ENCODE measurements around the gene GSC2.

The GSC2 gene

GRCh38 chr22:19193879-19194278 lies 43.8 kb upstream of the GSC2 start:
- TF ChIP-seq CTCF (IDR thresholded peaks at IDR 0.05; ENCODE audit: low read depth, low read length) = no peak
- H3K4me3 ChIP-seq (ENCODE audit: low read depth, low read length) = no peak overlapping the region

- H3K4me3 ChIP-seq (ENCODE audit: low read depth, low read length) = no peak overlapping the region
Observed at GRCh38 chr22:19187716-19188563, 37.8 kb upstream of the GSC2 start.

GRCh38 chr22:19184276-19184997 lies 34.3 kb upstream of the GSC2 start:
- TF ChIP-seq CTCF (IDR thresholded peaks at IDR 0.05; ENCODE audit: low read depth, low read length) = no peak
- no peak overlapping the region for H3K4me3 ChIP-seq (ENCODE audit: low read depth, low read length)

More at GRCh38 chr22:19187716-19188563, 37.8 kb upstream of the GSC2 start:
- TF ChIP-seq CTCF (IDR thresholded peaks at IDR 0.05; ENCODE audit: low read depth, low read length) = no peak

DNA sequence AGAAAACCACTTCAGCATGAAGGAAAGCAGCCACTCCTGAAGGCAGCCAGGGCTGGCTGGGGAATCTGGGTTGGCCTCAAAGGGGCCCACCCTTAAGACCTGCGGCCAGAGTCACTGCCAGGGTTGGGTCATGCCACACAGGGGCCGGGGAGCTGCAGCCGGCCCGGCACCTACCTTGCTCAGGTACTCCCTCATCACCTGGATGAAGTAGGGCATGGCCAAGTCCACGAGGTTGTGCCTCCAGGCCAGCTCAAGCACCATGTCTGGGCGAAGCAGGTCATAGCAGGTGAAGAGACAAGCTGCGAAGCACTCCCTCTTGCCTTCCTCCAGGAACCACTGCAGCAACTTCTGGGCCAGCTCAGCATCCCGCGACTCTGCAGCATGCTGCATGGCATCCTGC lies 33.1 kb upstream of the GSC2 start:
- H3K4me3 ChIP-seq (ENCODE audit: low read depth, low read length) = no peak overlapping the region
- TF ChIP-seq CTCF (IDR thresholded peaks at IDR 0.05; ENCODE audit: low read depth, low read length) = no peak

DNA sequence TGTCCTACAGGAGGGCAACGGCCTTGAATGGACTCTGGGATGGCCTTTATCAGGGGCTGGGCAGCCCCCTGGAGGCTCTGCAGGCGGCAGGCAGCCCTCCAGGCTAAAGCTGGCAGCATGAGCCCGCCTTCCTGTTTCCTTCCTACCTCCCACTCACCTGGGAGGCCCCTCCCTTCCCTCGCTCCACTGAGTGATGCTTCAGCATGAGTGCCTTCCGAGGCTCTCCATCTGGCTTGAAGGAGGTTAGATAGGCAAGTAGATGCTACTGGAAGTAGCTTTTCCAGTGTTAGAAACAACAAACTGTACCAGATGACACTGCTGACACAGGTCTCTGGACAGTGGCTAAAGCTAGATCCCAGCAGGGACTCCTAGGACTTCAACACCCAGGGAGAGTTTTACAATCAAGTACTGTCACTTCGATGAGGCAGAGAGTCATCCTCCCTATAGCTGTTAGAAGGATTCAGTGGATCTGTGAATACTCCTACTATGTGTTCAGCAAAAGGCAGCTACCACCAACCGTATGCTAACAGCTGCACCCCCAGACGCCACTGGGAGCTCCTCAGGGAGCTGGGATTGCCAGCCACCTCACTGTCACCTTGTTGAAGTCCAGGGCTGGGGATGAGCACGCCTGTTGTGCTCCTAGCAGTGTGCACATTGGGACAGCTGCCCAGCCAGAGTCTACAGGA lies 32.5 kb upstream of the GSC2 start:
- TF ChIP-seq CTCF (IDR thresholded peaks at IDR 0.05; ENCODE audit: low read depth, low read length) = no peak
- no peak overlapping the region for H3K4me3 ChIP-seq (ENCODE audit: low read depth, low read length)

DNA sequence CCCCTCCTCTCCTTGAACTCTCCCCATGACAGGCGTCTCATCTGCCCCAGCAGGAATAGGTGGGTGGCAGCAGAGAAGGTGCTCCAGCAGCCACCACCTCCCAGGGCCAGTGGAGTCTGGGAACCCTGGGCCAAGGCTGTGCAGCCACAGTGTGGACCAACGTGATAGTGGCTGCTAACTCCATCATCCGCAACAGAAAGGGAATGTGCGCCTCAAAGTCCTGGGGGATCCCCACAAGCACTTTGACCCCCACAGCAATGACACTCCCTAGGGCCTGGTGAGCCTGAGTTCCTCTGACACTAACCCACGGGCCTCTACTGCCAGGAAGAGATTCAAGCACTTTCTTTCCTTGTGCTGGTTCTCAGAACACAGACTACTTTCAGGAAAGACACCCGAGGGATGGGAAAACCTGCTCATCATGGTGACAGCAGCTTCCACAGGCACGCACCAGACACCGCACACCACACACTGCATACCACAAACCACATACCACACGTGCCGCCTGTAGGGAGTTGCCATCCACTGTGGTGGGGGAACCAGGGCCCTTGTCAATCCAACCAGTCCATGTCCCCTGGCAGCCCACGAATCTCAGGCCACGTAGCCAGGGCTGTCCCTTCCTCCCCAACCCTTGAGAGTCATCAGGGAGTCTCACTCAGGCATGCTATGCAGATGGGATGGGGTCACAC lies 31.8 kb upstream of the GSC2 start:
- H3K4me3 ChIP-seq (ENCODE audit: low read depth, low read length) = no peak overlapping the region
- no peak for TF ChIP-seq CTCF (IDR thresholded peaks at IDR 0.05; ENCODE audit: low read depth, low read length)
